Common myeloid progenitor, CD34-positive (primary cell): ENCODE data around the gene IFNGR2.

Experiments used
- CTCF ChIA-PET: fragments of 350-600 bp; sonication (Branson Sonifier 250); formaldehyde crosslinking; loops from one replicate; lab custom pipeline; 2021; ENCODE audit warnings: antibody characterized with exemption; lab: Charles Lee
- POLR2A ChIA-PET: fragments of 350-600 bp; sonication (Branson Sonifier 250); formaldehyde crosslinking; loops from one replicate; lab custom pipeline; 2021; ENCODE audit warnings: antibody characterized with exemption; lab: Charles Lee
- DNase-seq, 3 donors: peaks; one replicate each; pipeline versions ENCODE4 v3.0.0 to v3.0.0-alpha.2; 2013
- H3K27ac ChIP-seq, 2 experiments: 1 replicate in 1 of 2; 2 replicates in 1 of 2; pipeline ENCODE4 v1.7.0; 2013; ENCODE audit warnings: inconsistent platforms in 2 of 2, low read length in 2 of 2, mild to moderate bottlenecking in 2 of 2, low read depth in 1 of 2, moderate library complexity in 1 of 2; ENCODE audit not compliant: severe bottlenecking in 2 of 2, insufficient read depth in 1 of 2, poor library complexity in 1 of 2
- H3K27me3 ChIP-seq, 5 experiments: replicated peaks in 2 of 5; 1 replicate in 3 of 5; 2 replicates in 2 of 5; pipeline versions ENCODE4 v1.6.1 to v1.7.0; 2013; ENCODE audit warnings: low read length in 4 of 5, mild to moderate bottlenecking in 2 of 5, moderate library complexity in 2 of 5, inconsistent platforms in 1 of 5; ENCODE audit not compliant: insufficient read depth in 5 of 5, control insufficient read depth in 4 of 5
- H3K36me3 ChIP-seq, 4 experiments: 1 replicate in 2 of 4; 2 replicates in 2 of 4; pipeline versions ENCODE4 v1.6.1 to v1.7.0; 2013; ENCODE audit warnings: low read length in 3 of 4, control low read depth in 1 of 4, mild to moderate bottlenecking in 1 of 4; ENCODE audit not compliant: control insufficient read depth in 4 of 4, insufficient read depth in 4 of 4
- H3K4me1 ChIP-seq, 4 experiments: 1 replicate in 3 of 4; 2 replicates in 1 of 4; pipeline versions ENCODE4 v1.6.1 to v1.7.1; 2013; ENCODE audit warnings: low read length in 3 of 4, mild to moderate bottlenecking in 3 of 4, control low read depth in 1 of 4, inconsistent platforms in 1 of 4, moderate library complexity in 1 of 4; ENCODE audit not compliant: control insufficient read depth in 4 of 4, insufficient read depth in 4 of 4; ENCODE audit errors: control extremely low read depth in 1 of 4
- H3K4me3 ChIP-seq, 7 experiments: 1 replicate in 4 of 7; 2 replicates in 3 of 7; pipeline versions ENCODE4 v1.5.1 to v1.7.0; 2013; ENCODE audit warnings: mild to moderate bottlenecking in 7 of 7, low read length in 6 of 7, moderate library complexity in 6 of 7, inconsistent platforms in 2 of 7, low read depth in 2 of 7, control low read depth in 1 of 7; ENCODE audit not compliant: insufficient read depth in 4 of 7, control insufficient read depth in 1 of 7; ENCODE audit errors: extremely low read depth in 1 of 7
- H3K9me3 ChIP-seq, 5 experiments: 1 replicate in 4 of 5; 2 replicates in 1 of 5; pipeline versions ENCODE4 v1.6.1 to v1.7.1; 2013; ENCODE audit warnings: low read length in 4 of 5, mild to moderate bottlenecking in 2 of 5, inconsistent platforms in 1 of 5, low read depth in 1 of 5, moderate library complexity in 1 of 5; ENCODE audit not compliant: control insufficient read depth in 4 of 5, insufficient read depth in 2 of 5; ENCODE audit errors: control extremely low read depth in 1 of 5
- whole genome bisulfite sequencing: methylation state at CpG from one replicate; pipeline ENCODE4 v1.1.5; 2013; ENCODE audit not compliant: insufficient coverage; 5-methylcytosine and 5-hydroxymethylcytosine counted together

The IFNGR2 gene

DNA sequence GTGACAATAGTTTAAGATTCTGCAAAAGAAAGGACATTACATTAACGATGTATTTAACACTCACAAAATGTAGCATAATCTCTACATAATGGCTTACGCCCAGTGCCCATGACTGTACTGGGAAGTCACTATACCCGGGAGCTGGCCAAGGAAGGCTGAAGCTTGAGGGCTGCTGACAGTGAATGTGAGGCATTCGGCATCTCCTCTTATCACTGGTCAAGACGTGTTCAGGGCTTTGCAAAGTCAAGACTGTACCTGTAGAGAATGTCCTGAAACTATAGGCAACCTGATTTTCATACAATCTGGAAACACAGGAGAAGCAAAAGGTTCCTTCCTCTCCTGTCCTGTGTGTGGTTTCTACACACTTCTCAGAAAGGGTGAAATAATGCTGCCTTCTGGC, 12.7 kb upstream of the IFNGR2 start:
- Histone ChIP-seq H3K9me3 (no peaks in the 10 kb centered on the region), H3K4me3 (no peak overlapping the region), H3K27ac (no peak overlapping the region), H3K27me3 (no peaks in the 10 kb centered on the region), H3K4me1 (peaks cover 0 to 31% (median 5%) of the 10 kb centered on the region in 4 experiments), H3K36me3 (no peaks in the 10 kb centered on the region)
- ChIA-PET CTCF (interaction anchor here (1.6 to 1.7 kb wide), 2 partner anchors 8 to 42 kb away, joined by 3 to 6 read pairs; no protein-coding TSS in a partner anchor), POLR2A (no interaction called here)
- WGBS: 97% methylated on average over 5 of the region's 5 CpGs
- DNase-seq: no peak

DNA sequence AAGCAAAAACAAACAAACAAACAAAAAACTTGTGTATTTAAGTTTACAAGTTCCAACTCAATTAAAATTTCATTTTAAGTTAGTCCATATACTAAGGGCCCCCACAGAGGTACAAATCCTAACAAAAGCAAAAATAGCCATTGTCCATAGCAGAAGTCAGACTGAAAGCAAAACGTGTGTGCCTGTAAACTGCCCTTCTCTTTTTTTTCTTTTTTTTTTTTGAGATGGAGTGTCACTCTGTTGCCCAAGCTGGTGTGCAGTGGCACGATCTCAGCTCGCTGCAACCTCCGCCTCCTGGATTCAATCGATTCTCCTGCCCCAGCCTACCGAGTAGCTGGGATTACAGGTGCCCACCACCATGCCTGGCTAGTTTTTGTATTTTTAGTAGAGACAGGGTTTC, 11.6 kb upstream of the IFNGR2 start:
- POLR2A ChIA-PET: no interaction called here

DNA sequence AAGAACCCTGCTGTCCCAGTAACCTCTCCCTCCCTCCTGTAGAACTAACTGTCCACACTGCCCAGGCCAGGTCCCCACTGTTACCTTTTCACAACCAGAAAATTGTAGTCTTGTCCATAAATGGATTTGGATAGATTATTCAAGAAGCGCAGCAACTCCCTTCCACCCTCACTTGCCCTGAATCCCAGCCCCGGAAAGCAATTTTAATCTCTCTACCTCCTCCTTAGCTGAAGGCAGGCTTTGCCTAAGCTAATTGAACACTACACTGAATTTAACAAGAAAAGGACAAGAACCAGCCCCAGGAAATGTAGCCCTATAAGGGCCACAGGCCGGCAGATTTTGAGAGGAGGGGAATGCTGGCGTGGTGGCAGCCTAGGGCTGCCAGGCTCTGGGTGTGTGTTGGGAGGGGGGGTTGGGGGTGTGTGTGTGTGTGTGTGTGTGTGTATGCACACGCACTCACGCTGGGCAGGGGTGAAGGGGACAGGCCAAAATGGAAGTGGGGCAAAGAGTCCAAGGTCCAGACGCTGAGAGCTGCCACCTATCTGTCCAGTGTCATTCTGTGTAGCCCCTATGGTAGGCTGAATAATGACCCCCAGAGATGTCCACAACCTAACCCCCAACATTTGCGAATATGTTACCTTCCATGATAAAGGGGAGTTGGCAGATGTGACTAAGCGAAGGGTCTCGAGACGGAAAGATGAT, 10.8 kb upstream of the IFNGR2 start:
- H3K36me3 ChIP-seq: no peaks in the 10 kb centered on the region
- H3K4me1 ChIP-seq: peaks cover 4 to 43% (median 7%) of the 10 kb centered on the region in 4 experiments
- CTCF ChIA-PET: no interaction called here
- H3K4me3 ChIP-seq: no peak overlapping the region
- H3K27ac ChIP-seq: no peak overlapping the region
- WGBS: 94% methylated on average over 8 of the region's 11 CpGs
- no peaks in the 10 kb centered on the region for H3K27me3 ChIP-seq
- no peaks in the 10 kb centered on the region for H3K9me3 ChIP-seq
- POLR2A ChIA-PET: no interaction called here
- DNase-seq: no peak

More for the DNA sequence above, 11.6 kb upstream of the IFNGR2 start:
- Histone ChIP-seq H3K27me3 (no peaks in the 10 kb centered on the region), H3K4me1 (peaks cover 4 to 42% (median 7%) of the 10 kb centered on the region in 4 experiments), H3K4me3 (no peak overlapping the region), H3K9me3 (no peaks in the 10 kb centered on the region), H3K27ac (no peak overlapping the region), H3K36me3 (no peaks in the 10 kb centered on the region)
- CTCF ChIA-PET: interaction anchor here (0.6 to 1.6 kb wide), 3 partner anchors 31 to 47 kb away, joined by 3 read pairs; no protein-coding TSS in a partner anchor
- WGBS: 93% methylated on average over 5 of the region's 6 CpGs
- no peak for DNase-seq

DNA sequence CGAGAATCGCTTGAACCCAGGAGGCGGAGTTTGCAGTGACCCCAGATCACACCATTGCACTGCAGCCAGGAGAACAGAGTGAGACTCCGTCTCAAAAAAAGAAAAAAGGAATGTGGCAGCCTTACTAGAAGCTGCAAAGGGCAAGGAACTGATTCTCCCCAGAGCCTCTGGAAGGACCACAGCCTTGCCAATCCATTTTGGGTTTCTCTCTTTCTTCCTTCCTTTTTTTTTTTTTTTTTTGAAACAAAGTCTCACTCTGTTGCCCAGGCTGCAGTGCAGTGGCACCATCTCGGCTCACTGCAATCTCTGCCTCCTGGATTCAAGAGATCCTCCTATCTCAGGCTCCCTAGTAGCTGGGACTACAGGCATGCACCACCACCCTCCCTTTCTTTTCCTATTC, 9.9 kb upstream of the IFNGR2 start:
- DNase-seq: no peak
- CTCF ChIA-PET: interaction anchor here (0.7 to 3.3 kb wide), 2 partner anchors 8 to 79 kb away, joined by 3 to 12 read pairs; no protein-coding TSS in a partner anchor
- H3K4me3 ChIP-seq: no peak overlapping the region
- no peak overlapping the region for H3K27ac ChIP-seq
- peaks cover 4 to 36% (median 6%) of the 10 kb centered on the region in 4 experiments for H3K4me1 ChIP-seq
- H3K36me3 ChIP-seq: no peaks in the 10 kb centered on the region
- WGBS: 93% methylated on average over 4 of the region's 5 CpGs
- H3K9me3 ChIP-seq: no peaks in the 10 kb centered on the region
- H3K27me3 ChIP-seq: no peaks in the 10 kb centered on the region
- POLR2A ChIA-PET: no interaction called here

DNA sequence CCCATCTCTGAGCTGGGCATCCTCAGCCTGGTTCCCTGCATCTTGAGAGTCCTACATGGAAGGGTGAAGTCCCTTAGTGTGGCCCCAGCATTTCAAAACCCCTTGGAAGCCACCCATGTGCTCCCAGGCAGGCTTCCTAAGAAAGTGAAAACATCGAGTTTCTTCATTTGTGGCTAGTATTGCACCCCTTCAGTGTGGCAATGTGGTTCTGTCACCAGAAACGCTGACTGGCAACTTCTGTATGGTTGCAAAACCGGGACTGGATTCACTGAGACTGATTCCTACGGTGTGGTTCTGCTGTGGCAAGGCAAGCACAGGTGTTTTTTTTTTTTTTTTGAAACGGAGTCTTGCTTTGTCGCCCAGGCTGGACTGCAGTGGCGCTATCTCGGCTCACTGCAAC, 9.0 kb upstream of the IFNGR2 start:
- peak in 2 of 3 donors; percentile 53 to 65 for DNase-seq
- CTCF ChIA-PET: interaction anchor here (3.3 kb wide), 1 partner anchor 8 kb away, joined by 12 read pairs; no protein-coding TSS in a partner anchor

DNA sequence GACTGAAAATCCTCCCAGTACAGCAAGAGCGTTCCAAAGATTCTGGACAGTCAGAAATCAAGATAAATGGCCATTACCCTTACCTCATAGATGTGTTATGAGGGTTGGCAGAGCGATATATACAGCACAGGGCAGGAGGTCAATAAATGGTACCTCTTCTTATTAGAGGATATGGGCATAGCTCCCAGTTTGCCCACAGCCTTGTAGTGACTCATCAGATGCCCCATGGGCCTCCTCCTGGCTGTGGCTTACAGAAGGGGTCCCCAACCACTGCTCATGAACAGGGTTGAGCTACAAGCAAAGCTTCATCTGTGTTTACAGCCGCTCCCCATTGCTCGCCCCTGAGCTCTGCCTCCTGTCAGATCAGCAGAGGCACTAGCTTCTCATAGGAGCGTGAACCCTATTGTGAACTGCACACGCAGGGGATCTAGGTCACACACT, 7.3 kb upstream of the IFNGR2 start:
- H3K36me3 ChIP-seq: no peaks in the 10 kb centered on the region
- H3K27ac ChIP-seq: no peak overlapping the region
- peak in 2 of 3 donors; percentile 53 to 62 for DNase-seq
- H3K27me3 ChIP-seq: no peaks in the 10 kb centered on the region
- CTCF ChIA-PET: interaction anchor here (0.7 to 3.3 kb wide), 7 partner anchors 10 to 44 kb away, joined by 3 to 12 read pairs (median 4); no protein-coding TSS in a partner anchor
- POLR2A ChIA-PET: no interaction called here
- no peaks in the 10 kb centered on the region for H3K9me3 ChIP-seq
- H3K4me1 ChIP-seq: peaks cover 5 to 41% (median 8%) of the 10 kb centered on the region in 4 experiments
- 88% methylated on average over 3 of the region's 6 CpGs for WGBS
- no peak overlapping the region for H3K4me3 ChIP-seq

More for the DNA sequence above, 9.0 kb upstream of the IFNGR2 start:
- POLR2A ChIA-PET: no interaction called here
- H3K27me3 ChIP-seq: no peaks in the 10 kb centered on the region
- H3K4me3 ChIP-seq: no peak overlapping the region
- H3K36me3 ChIP-seq: no peaks in the 10 kb centered on the region
- H3K27ac ChIP-seq: no peak overlapping the region
- WGBS: 82% methylated on average over 4 of the region's 8 CpGs
- peaks cover 4 to 33% (median 6%) of the 10 kb centered on the region in 4 experiments for H3K4me1 ChIP-seq
- no peaks in the 10 kb centered on the region for H3K9me3 ChIP-seq

DNA sequence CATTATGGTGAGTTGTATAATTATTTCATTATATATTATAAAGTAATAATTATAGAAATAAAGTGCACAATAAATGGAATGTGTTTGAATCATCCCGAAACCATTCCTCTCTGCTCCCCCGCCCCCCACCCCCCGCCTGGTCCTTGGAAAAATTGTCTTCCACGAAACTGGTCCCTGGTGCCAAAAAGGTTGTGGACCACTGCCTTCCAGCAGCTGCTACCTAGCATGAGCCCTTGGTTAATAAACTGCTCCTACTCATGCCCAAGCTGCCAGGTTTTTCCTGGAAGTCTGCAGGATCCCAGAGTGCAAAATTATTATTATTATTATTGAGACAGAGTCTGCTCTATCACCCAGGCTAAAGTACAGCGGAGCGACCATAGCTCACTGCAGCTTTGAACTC, 6.8 kb upstream of the IFNGR2 start:
- DNase-seq: no peak
- ChIA-PET CTCF (interaction anchor here (1.0 to 3.3 kb wide), 6 partner anchors 10 to 35 kb away, joined by 3 to 12 read pairs (median 4); no protein-coding TSS in a partner anchor), POLR2A (interaction anchor here (0.6 to 0.9 kb wide), 3 partner anchors 21 to 35 kb away, joined by 3 to 5 read pairs (median 4); no protein-coding TSS in a partner anchor)
- Histone ChIP-seq H3K36me3 (no peaks in the 10 kb centered on the region), H3K9me3 (no peaks in the 10 kb centered on the region), H3K4me1 (peaks cover under 1 to 44% (median 11%) of the 10 kb centered on the region in 4 experiments), H3K27ac (no peak overlapping the region), H3K27me3 (no peaks in the 10 kb centered on the region), H3K4me3 (no peak overlapping the region)
- 100% methylated on average over 1 of the region's 6 CpGs for WGBS
